Effector memory CD4-positive, alpha-beta T cell (primary cell): ENCODE results near the gene KCNG1.

ENCODE experiments used
- DNase-seq, 3 donors: peaks; one replicate each; pipeline ENCODE4 v3.0.0-alpha.2; 2020
- H3K27ac ChIP-seq: 2 replicates; pipeline ENCODE4 v1.7.0; 2013; ENCODE audit warnings: mild to moderate bottlenecking, low read length, moderate library complexity; ENCODE audit not compliant: insufficient read depth, poor library complexity, severe bottlenecking
- H3K27me3 ChIP-seq: replicated peaks from 2 replicates; pipeline ENCODE4 v1.7.0; 2013; ENCODE audit warnings: mild to moderate bottlenecking, low read length; ENCODE audit not compliant: insufficient read depth, control insufficient read depth, poor library complexity, severe bottlenecking
- H3K36me3 ChIP-seq: 2 replicates; pipeline ENCODE4 v1.7.0; 2013; ENCODE audit warnings: mild to moderate bottlenecking, low read length, moderate library complexity; ENCODE audit not compliant: control insufficient read depth, insufficient read depth
- H3K4me1 ChIP-seq: 2 replicates; pipeline ENCODE4 v1.7.0; 2013; ENCODE audit warnings: low read length, mild to moderate bottlenecking; ENCODE audit not compliant: control insufficient read depth, insufficient read depth, poor library complexity, severe bottlenecking
- H3K4me3 ChIP-seq: 2 replicates; pipeline ENCODE4 v1.7.0; 2013; ENCODE audit warnings: low read length, low read depth, mild to moderate bottlenecking; ENCODE audit not compliant: insufficient read depth, poor library complexity, severe bottlenecking
- H3K9me3 ChIP-seq: 2 replicates; pipeline ENCODE4 v1.7.0; 2013; ENCODE audit warnings: mild to moderate bottlenecking, low read length, moderate library complexity; ENCODE audit not compliant: control insufficient read depth

The KCNG1 gene

DNA sequence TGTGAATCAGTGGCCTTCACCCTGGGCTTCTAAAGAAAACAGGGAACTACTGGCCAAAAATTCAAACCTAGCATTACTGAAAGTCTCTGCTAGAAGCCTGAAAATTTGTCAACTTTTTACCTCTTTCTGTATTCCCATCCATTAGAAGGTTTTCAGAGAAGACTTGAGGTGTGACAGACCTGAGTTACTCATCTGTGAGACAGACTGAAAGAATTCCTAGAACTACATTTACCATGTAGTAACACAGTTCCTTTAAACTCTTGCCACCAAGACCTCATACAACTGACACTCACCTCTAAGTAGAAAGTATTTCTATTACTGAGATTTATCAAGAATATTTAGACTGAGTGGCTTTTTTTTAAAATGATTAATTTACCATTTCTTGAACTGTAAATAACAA, 69.1 kb downstream of the KCNG1 start:
- Histone ChIP-seq H3K4me1 (peaks cover 7% of the 10 kb centered on the region), H3K36me3 (peaks cover 39% of the 10 kb centered on the region), H3K27me3 (no peaks in the 10 kb centered on the region), H3K27ac (no peak overlapping the region), H3K9me3 (no peaks in the 10 kb centered on the region), H3K4me3 (no peak overlapping the region)
- no peak for DNase-seq
